HAP-1 (cell line): ENCODE results near the gene MLLT10.
"Not testable (repeated sequence)": the region's sequence is repeated elsewhere in the genome, so short reads cannot be mapped to it uniquely, and the experiment has no call there.

Experiments used
- DNase-seq, 2 experiments: peaks; one replicate each; pipeline ENCODE4 v3.0.0-alpha.2; 2016 to 2020; ENCODE audit warnings: low spot score in 2 of 2
- H3K27me3 ChIP-seq: fragments of 250-450 bp; sonication (Bioruptor Pico); 2 replicates; pipeline ENCODE4 v1.5.1; 2020; ENCODE audit warnings: low read depth, mild to moderate bottlenecking, moderate library complexity
- H3K36me3 ChIP-seq: fragments of 250-450 bp; sonication (Bioruptor Pico); replicated peaks from 2 replicates; pipeline ENCODE4 v1.5.1; 2020; ENCODE audit warnings: mild to moderate bottlenecking
- H3K4me1 ChIP-seq: fragments of 250-450 bp; sonication (Bioruptor Pico); 2 replicates; pipeline ENCODE4 v1.5.1; 2020; ENCODE audit warnings: mild to moderate bottlenecking
- H3K4me3 ChIP-seq: fragments of 250-450 bp; sonication (Bioruptor Pico); 2 replicates; pipeline ENCODE4 v1.5.1; 2020; ENCODE audit warnings: mild to moderate bottlenecking, moderate library complexity
- H3K9me3 ChIP-seq: fragments of 250-450 bp; sonication (Bioruptor Pico); 2 replicates; pipeline ENCODE4 v1.5.1; 2020; ENCODE audit warnings: mild to moderate bottlenecking, moderate library complexity
- in situ Hi-C: fragments of 300-500 bp; cut with MboI; formaldehyde crosslinking; loops from 3 replicates; pipeline ENCODE4 v1.14.3; 2020; ENCODE audit warnings: low sequenced_read_pairs, inconsistent platforms, mixed read lengths

Gene MLLT10

GRCh38 chr10:21692916-21693315, 158.9 kb downstream of the MLLT10 start:
- in situ Hi-C loops, result no loop called here
- Histone ChIP-seq H3K27me3 (no peaks in the 10 kb centered on the region), H3K9me3 (no peaks in the 10 kb centered on the region), H3K4me1 (peaks cover 10% of the 10 kb centered on the region), H3K4me3 (no peak overlapping the region), H3K36me3 (0 out of 2 replicates have a peak, but pooled peaks cover 3% of the 10 kb centered on the region)
- no peak for DNase-seq

GRCh38 chr10:21693418-21693817, 159.4 kb downstream of the MLLT10 start:
- no peak for DNase-seq
- Histone ChIP-seq H3K36me3 (0 out of 2 replicates have a peak, but pooled peaks cover 3% of the 10 kb centered on the region), H3K27me3 (no peaks in the 10 kb centered on the region), H3K4me3 (no peak overlapping the region), H3K4me1 (peaks cover 7% of the 10 kb centered on the region), H3K9me3 (no peaks in the 10 kb centered on the region)
- in situ Hi-C loops, result no loop called here

GRCh38 chr10:21694631-21695030, 160.6 kb downstream of the MLLT10 start:
- H3K9me3 ChIP-seq, result peaks cover 5% of the 10 kb centered on the region
- no peaks in the 10 kb centered on the region for H3K36me3 ChIP-seq
- peaks cover 7% of the 10 kb centered on the region for H3K4me1 ChIP-seq
- H3K27me3 ChIP-seq, result no peaks in the 10 kb centered on the region
- no peak for DNase-seq
- H3K4me3 ChIP-seq, result no peak overlapping the region
- in situ Hi-C loops, result no loop called here

GRCh38 chr10:21696302-21696701, 162.3 kb downstream of the MLLT10 start:
- no peak for DNase-seq
- H3K27me3 ChIP-seq, result no peaks in the 10 kb centered on the region
- H3K4me3 ChIP-seq, result no peak overlapping the region
- H3K4me1 ChIP-seq, result peaks cover 7% of the 10 kb centered on the region
- H3K9me3 ChIP-seq, result peaks cover 13% of the 10 kb centered on the region
- no peaks in the 10 kb centered on the region; the same call in 1 of the 2 replicates for H3K36me3 ChIP-seq
- in situ Hi-C loops, result no loop called here

- Histone ChIP-seq H3K4me1 (peaks cover 13% of the 10 kb centered on the region), H3K4me3 (no peak overlapping the region), H3K36me3 (no peaks in the 10 kb centered on the region; the same call in 1 of the 2 replicates), H3K9me3 (peaks cover 13% of the 10 kb centered on the region), H3K27me3 (no peaks in the 10 kb centered on the region)
- no peak for DNase-seq
- in situ Hi-C loops, result no loop called here
Measured at GRCh38 chr10:21699575-21699974, 165.5 kb downstream of the MLLT10 start.

- no peak overlapping the region for H3K4me3 ChIP-seq
- H3K4me1 ChIP-seq, result peaks cover 13% of the 10 kb centered on the region
- no peak for DNase-seq
- no peaks in the 10 kb centered on the region; the same call in 1 of the 2 replicates for H3K36me3 ChIP-seq
- peaks cover 13% of the 10 kb centered on the region for H3K9me3 ChIP-seq
- no peaks in the 10 kb centered on the region for H3K27me3 ChIP-seq
- in situ Hi-C loops, result no loop called here
Measured at GRCh38 chr10:21700474-21700873, 166.4 kb downstream of the MLLT10 start.

- Histone ChIP-seq H3K27me3 (no peaks in the 10 kb centered on the region), H3K4me1 (peaks cover 10% of the 10 kb centered on the region), H3K36me3 (no peaks in the 10 kb centered on the region; the same call in 1 of the 2 replicates), H3K4me3 (no peak overlapping the region), H3K9me3 (peaks cover 13% of the 10 kb centered on the region)
- DNase-seq, result no peak
- in situ Hi-C loops, result no loop called here
Measured at GRCh38 chr10:21702633-21703111, 168.6 kb downstream of the MLLT10 start.

GRCh38 chr10:21705142-21705827, 171.3 kb downstream of the MLLT10 start:
- Histone ChIP-seq H3K27me3 (no peaks in the 10 kb centered on the region), H3K9me3 (peaks cover 7% of the 10 kb centered on the region), H3K36me3 (no peaks in the 10 kb centered on the region; the same call in none of the 2 replicates), H3K4me3 (no peak overlapping the region), H3K4me1 (peaks cover 10% of the 10 kb centered on the region)
- DNase-seq, result no peak
- in situ Hi-C loops, result no loop called here

GRCh38 chr10:21705828-21706176, 171.8 kb downstream of the MLLT10 start:
- in situ Hi-C loops, result no loop called here
- Histone ChIP-seq H3K36me3 (no peaks in the 10 kb centered on the region; the same call in none of the 2 replicates), H3K4me1 (peaks cover 10% of the 10 kb centered on the region), H3K27me3 (no peaks in the 10 kb centered on the region), H3K9me3 (peaks cover 1% of the 10 kb centered on the region), H3K4me3 (no peak overlapping the region)
- no peak for DNase-seq

GRCh38 chr10:21707498-21707897, 173.5 kb downstream of the MLLT10 start:
- Histone ChIP-seq H3K4me3 (no peak overlapping the region), H3K4me1 (peaks cover 7% of the 10 kb centered on the region), H3K9me3 (no peaks in the 10 kb centered on the region), H3K27me3 (no peaks in the 10 kb centered on the region), H3K36me3 (no peaks in the 10 kb centered on the region; the same call in none of the 2 replicates)
- in situ Hi-C loops, result no loop called here
- DNase-seq, result no peak

GRCh38 chr10:21712975-21713374, 178.9 kb downstream of the MLLT10 start:
- Histone ChIP-seq H3K27me3 (no peaks in the 10 kb centered on the region), H3K36me3 (no peaks in the 10 kb centered on the region; the same call in none of the 2 replicates), H3K4me3 (no peak overlapping the region), H3K4me1 (peaks cover 10% of the 10 kb centered on the region), H3K9me3 (no peaks in the 10 kb centered on the region)
- DNase-seq, result no peak
- in situ Hi-C loops, result no loop called here

- H3K4me1 ChIP-seq, result peaks cover 25% of the 10 kb centered on the region
- H3K4me3 ChIP-seq, result no peak overlapping the region
- H3K27me3 ChIP-seq, result no peaks in the 10 kb centered on the region
- no peaks in the 10 kb centered on the region; the same call in 1 of the 2 replicates for H3K36me3 ChIP-seq
- in situ Hi-C loops, result no loop called here
- H3K9me3 ChIP-seq, result no peaks in the 10 kb centered on the region
- peak in 1 of 2 experiments; percentile 66 for DNase-seq
Measured at GRCh38 chr10:21715531-21716195, 181.6 kb downstream of the MLLT10 start.

- H3K4me3 ChIP-seq, H3K27me3 ChIP-seq, H3K9me3 ChIP-seq, DNase-seq, H3K36me3 ChIP-seq, in situ Hi-C loops: not testable (repeated sequence)
- H3K4me1 ChIP-seq, result peaks cover 29% of the 10 kb centered on the region
Measured at GRCh38 chr10:21717437-21718054, 183.5 kb downstream of the MLLT10 start.

GRCh38 chr10:21719502-21719901, 185.5 kb downstream of the MLLT10 start:
- H3K27me3 ChIP-seq, result no peaks in the 10 kb centered on the region
- no peak for DNase-seq
- in situ Hi-C loops, result no loop called here
- H3K9me3 ChIP-seq, result no peaks in the 10 kb centered on the region
- no peaks in the 10 kb centered on the region for H3K36me3 ChIP-seq
- no peak overlapping the region for H3K4me3 ChIP-seq
- peaks cover 36% of the 10 kb centered on the region for H3K4me1 ChIP-seq
